B cell (primary cell): ENCODE results near the gene AADACL3. TPM values are rescaled to one million over a fixed set of nuclear protein-coding genes. Genes with fewer than 3 reads are reported as not detected.
"Not testable (repeated sequence)": the region's sequence is repeated elsewhere in the genome, so short reads cannot be mapped to it uniquely, and the experiment has no call there.

Experiments used
- ATAC-seq: fragments of 200-7000 bp; cut with Tn5 transposase; one replicate; pipeline ENCODE4 v1.10.0; 2021; ENCODE audit warnings: low read depth, mild to moderate bottlenecking, moderate number of reproducible peaks, moderate library complexity
- CTCF ChIA-PET: fragments of 350-600 bp; sonication (Branson Sonifier 250); formaldehyde crosslinking; loops from one replicate; lab custom pipeline; 2021; ENCODE audit warnings: antibody characterized with exemption, inconsistent platforms; lab: Charles Lee
- POLR2A ChIA-PET: fragments of 350-600 bp; sonication (Branson Sonifier 250); formaldehyde crosslinking; loops from one replicate; lab custom pipeline; 2021; ENCODE audit warnings: antibody characterized with exemption; lab: Charles Lee
- DNase-seq: peaks from one replicate; pipeline ENCODE4 v3.0.0; 2013
- H2AFZ ChIP-seq: 2 replicates; pipeline ENCODE4 v1.6.1; 2012; ENCODE audit warnings: mild to moderate bottlenecking, low read depth, low read length; ENCODE audit not compliant: insufficient read depth, poor library complexity, severe bottlenecking
- H3K27ac ChIP-seq, 2 donors: 1 replicate in 1 of 2; 2 replicates in 1 of 2; pipeline ENCODE4 v1.5.1; 2012 to 2013; ENCODE audit warnings: low read length in 2 of 2, mild to moderate bottlenecking in 2 of 2, moderate library complexity in 1 of 2
- H3K27me3 ChIP-seq, 4 experiments: fragments of 200-600 bp in 1 of 4; sonication (generic) in 1 of 4; replicated peaks in 1 of 4; 1 replicate in 2 of 4; 2 replicates in 2 of 4; pipeline versions ENCODE4 v1.6.1 to v1.7.0; 2013 to 2016; ENCODE audit warnings: low read length in 3 of 4, mild to moderate bottlenecking in 2 of 4, mixed read lengths in 1 of 4, moderate library complexity in 1 of 4; ENCODE audit not compliant: insufficient read depth in 4 of 4, control insufficient read depth in 3 of 4; ENCODE audit errors: control extremely low read depth in 1 of 4
- H3K36me3 ChIP-seq, 2 experiments: replicated peaks in 1 of 2; 1 replicate in 1 of 2; 2 replicates in 1 of 2; pipeline versions ENCODE4 v1.6.1 to v1.7.1; 2013; ENCODE audit warnings: low read length in 1 of 2; ENCODE audit not compliant: insufficient read depth in 2 of 2, control insufficient read depth in 1 of 2; ENCODE audit errors: control extremely low read depth in 1 of 2, extremely low read depth in 1 of 2
- H3K4me1 ChIP-seq, 2 donors: fragments of 200-600 bp in 1 of 2; sonication (generic) in 1 of 2; 1 replicate in 1 of 2; 2 replicates in 1 of 2; pipeline versions ENCODE4 v1.5.1 to v1.6.1; 2013 to 2017; ENCODE audit warnings: low read length in 2 of 2; ENCODE audit not compliant: control insufficient read depth in 2 of 2, insufficient read depth in 2 of 2
- H3K4me2 ChIP-seq: replicated peaks from 2 replicates; pipeline ENCODE3; 2012; ENCODE audit warnings: mild to moderate bottlenecking, low read depth, low read length; ENCODE audit not compliant: poor library complexity, severe bottlenecking
- H3K4me3 ChIP-seq, 5 experiments: fragments of 200-600 bp in 1 of 5; sonication (generic) in 1 of 5; 1 replicate in 3 of 5; 2 replicates in 2 of 5; pipeline versions ENCODE4 v1.5.1 to v1.7.0; 2011 to 2016; ENCODE audit warnings: low read length in 4 of 5, mild to moderate bottlenecking in 4 of 5, low read depth in 2 of 5, control low read depth in 1 of 5, moderate library complexity in 1 of 5; ENCODE audit not compliant: insufficient read depth in 1 of 5; ENCODE audit errors: control extremely low read depth in 1 of 5, extremely low read depth in 1 of 5
- H3K79me2 ChIP-seq: fragments of 200-600 bp; sonication (generic); one replicate; pipeline ENCODE4 v1.6.0; 2016; ENCODE audit warnings: low read length; ENCODE audit not compliant: control insufficient read depth, insufficient read depth
- H3K9ac ChIP-seq: fragments of 200-600 bp; sonication (generic); 2 replicates; pipeline ENCODE4 v1.6.1; 2017; ENCODE audit warnings: mild to moderate bottlenecking, low read length, moderate library complexity
- H3K9me3 ChIP-seq, 3 donors: one replicate each; pipeline versions ENCODE4 v1.6.1 to v1.7.1; 2013; ENCODE audit warnings: low read length in 2 of 3; ENCODE audit not compliant: control insufficient read depth in 2 of 3, insufficient read depth in 1 of 3; ENCODE audit errors: control extremely low read depth in 1 of 3
- H4K20me1 ChIP-seq: 2 replicates; pipeline ENCODE4 v1.6.0; 2012; ENCODE audit warnings: mild to moderate bottlenecking, low read length; ENCODE audit not compliant: insufficient read depth, control insufficient read depth, poor library complexity, severe bottlenecking
- H3K27ac Mint-ChIP-seq: one replicate; pipeline ENCODE4 v1.8.0; 2021; ENCODE audit warnings: mixed read lengths
- H3K27me3 Mint-ChIP-seq: one replicate; pipeline ENCODE4 v1.8.0; 2021; ENCODE audit warnings: mixed read lengths
- H3K4me1 Mint-ChIP-seq: one replicate; pipeline ENCODE4 v1.8.0; 2021; ENCODE audit warnings: mixed read lengths
- H3K4me3 Mint-ChIP-seq: one replicate; pipeline ENCODE4 v1.8.0; 2021; ENCODE audit warnings: mixed read lengths
- H3K9me3 Mint-ChIP-seq: one replicate; pipeline ENCODE4 v1.8.0; 2022; ENCODE audit warnings: mixed read lengths; ENCODE audit not compliant: insufficient read depth
- CTCF ChIP-seq: fragments of 200-600 bp; IDR thresholded peaks from one replicate; pipeline ENCODE4 v1.8.0; 2022; ENCODE audit warnings: antibody characterized with exemption, mild to moderate bottlenecking
- EZH2 ChIP-seq: IDR thresholded peaks from 2 replicates; pipeline ENCODE4 v1.6.1; 2012; ENCODE audit warnings: borderline replicate concordance, low read depth, mild to moderate bottlenecking, moderate library complexity, low read length; ENCODE audit not compliant: insufficient read depth, poor library complexity, severe bottlenecking
- WGBS: methylation state at CpG from one replicate; pipeline ENCODE4 v1.1.5; 2013; ENCODE audit warnings: missing lambda C conversion rate; ENCODE audit not compliant: insufficient coverage; 5-methylcytosine and 5-hydroxymethylcytosine counted together
- intact Hi-C: fragments of 100-400 bp; cut with micrococcal nuclease; formaldehyde crosslinking; loops from one replicate; pipeline ENCODE4 v1.10.0; 2022
- polyA plus RNA-seq: library from polyadenylated mRNA; depleted of rRNA; stranded (reverse); fragments of >200 nt; gene quantifications from 2 replicates; pipeline ENCODE4 v1.2.3, GENCODE V29; 2012
- total RNA-seq, 2 donors: library from RNA; stranded (reverse); fragments of 120-200 nt in 1 of 2; gene quantifications; 1 replicate in 1 of 2; 2 replicates in 1 of 2; pipeline versions ENCODE4 v1.2.3 to v1.2.4, GENCODE V29; 2013 to 2022

AADACL3 gene
- total and polyA plus RNA-seq, 2 donors (not counting 1 experiment from before 2014, with no cell fraction given): not detected

DNA sequence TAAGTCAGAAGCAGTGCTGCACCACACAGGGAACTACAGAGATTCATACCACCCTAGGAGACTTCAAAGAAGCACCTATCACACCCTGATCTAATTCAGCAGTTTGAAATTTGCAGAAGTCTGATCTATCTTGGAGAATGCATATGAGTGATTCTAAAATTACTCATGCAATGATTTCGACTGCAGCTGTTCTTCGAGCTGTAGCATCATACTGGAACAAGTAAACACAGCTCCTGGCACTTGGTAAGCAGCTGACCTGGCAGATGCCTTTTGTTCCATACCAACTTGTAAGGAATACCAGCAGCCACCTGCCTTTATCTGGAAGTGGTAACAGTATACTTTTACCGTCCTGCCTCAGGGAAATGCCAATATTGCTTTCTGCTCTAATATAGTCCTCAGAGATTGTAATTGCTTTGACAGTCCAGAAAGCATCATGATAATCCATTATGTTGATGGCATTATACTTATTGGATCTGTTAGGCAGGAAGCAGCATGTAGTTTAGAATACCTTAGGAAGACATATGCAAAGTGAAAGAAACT lies 46.3 kb upstream of the AADACL3 start:
- no peaks in the 10 kb centered on the region for H3K4me1 Mint-ChIP-seq
- Histone ChIP-seq H3K27me3 (peaks cover 0 to 3% (median 2%) of the 10 kb centered on the region in 4 experiments), H3K36me3 (no peaks in the 10 kb centered on the region), H3K4me1 (no peaks in the 10 kb centered on the region), H3K27ac (no peak overlapping the region), H4K20me1 (no peaks in the 10 kb centered on the region), H3K4me3 (no peak overlapping the region), H3K4me2 (no peak overlapping the region), H3K9ac (no peak overlapping the region), H2AFZ (no peak overlapping the region), H3K79me2 (no peaks in the 10 kb centered on the region), H3K9me3 (peaks cover 2 to 7% (median 4%) of the 10 kb centered on the region in 3 donors)
- ATAC-seq (no peak), DNase-seq (no peak)
- no peak overlapping the region for H3K27ac Mint-ChIP-seq
- H3K9me3 Mint-ChIP-seq: peaks cover 5% of the 10 kb centered on the region
- 90% methylated on average over 3 of the region's 3 CpGs for WGBS
- ChIA-PET POLR2A (no interaction called here), CTCF (interaction anchor here (4.1 kb wide), 1 partner anchor 11 kb away, joined by 26 read pairs; no protein-coding TSS in a partner anchor)
- H3K4me3 Mint-ChIP-seq: no peak overlapping the region
- intact Hi-C loops: no loop called here
- TF ChIP-seq CTCF: no peak
- no peak for TF ChIP-seq EZH2
- peaks cover 27% of the 10 kb centered on the region for H3K27me3 Mint-ChIP-seq

DNA sequence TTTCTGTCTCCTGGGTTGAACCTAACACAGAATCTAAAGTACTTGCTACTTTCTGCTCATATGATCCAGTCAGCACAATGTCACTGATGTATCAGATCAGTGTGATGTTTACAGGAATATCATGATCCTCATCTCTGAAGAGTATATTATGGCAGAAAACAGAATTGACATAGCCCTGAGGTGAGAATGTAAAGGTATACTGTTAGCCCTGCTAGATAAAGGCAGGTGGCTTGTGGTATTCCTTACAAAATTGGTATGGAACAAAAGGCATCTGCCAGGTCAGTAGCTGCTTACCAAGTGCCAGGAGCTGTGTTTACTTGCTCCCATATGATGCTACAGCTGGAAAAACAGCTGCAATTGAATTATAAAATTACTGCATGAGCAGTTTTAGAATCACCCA lies 41.6 kb upstream of the AADACL3 start:
- H3K79me2 ChIP-seq: no peaks in the 10 kb centered on the region
- H3K27ac ChIP-seq: no peak overlapping the region
- no peaks in the 10 kb centered on the region for H4K20me1 ChIP-seq
- no peak overlapping the region for H3K4me2 ChIP-seq
- H3K27ac Mint-ChIP-seq: no peak overlapping the region
- H3K36me3 ChIP-seq: no peaks in the 10 kb centered on the region
- no peak overlapping the region for H3K4me3 Mint-ChIP-seq
- intact Hi-C loops: no loop called here
- H3K27me3 Mint-ChIP-seq: peaks cover 54% of the 10 kb centered on the region
- H2AFZ ChIP-seq: no peak overlapping the region
- no peaks in the 10 kb centered on the region for H3K4me1 ChIP-seq
- TF ChIP-seq CTCF (no peak), EZH2 (no peak)
- H3K9ac ChIP-seq: no peak overlapping the region
- ChIA-PET CTCF (no interaction called here), POLR2A (no interaction called here)
- peaks cover 0 to 5% (median 0%) of the 10 kb centered on the region in 3 donors for H3K9me3 ChIP-seq
- no peaks in the 10 kb centered on the region for H3K4me1 Mint-ChIP-seq
- ATAC-seq (no peak), DNase-seq (no peak)
- H3K4me3 ChIP-seq: no peak overlapping the region
- peaks cover 0 to 3% (median 2%) of the 10 kb centered on the region in 4 experiments for H3K27me3 ChIP-seq
- no peaks in the 10 kb centered on the region for H3K9me3 Mint-ChIP-seq

- H3K4me3 Mint-ChIP-seq, H3K36me3 ChIP-seq, H3K79me2 ChIP-seq, H3K9me3 ChIP-seq, H3K4me3 ChIP-seq, H3K27me3 ChIP-seq, DNase-seq, H3K4me1 Mint-ChIP-seq, POLR2A ChIA-PET, H4K20me1 ChIP-seq, H3K4me1 ChIP-seq, H3K27ac Mint-ChIP-seq, CTCF ChIA-PET, H3K9ac ChIP-seq, ATAC-seq, H3K27ac ChIP-seq, H2AFZ ChIP-seq, H3K4me2 ChIP-seq, intact Hi-C loops, H3K9me3 Mint-ChIP-seq: not testable (repeated sequence)
- peaks cover 53% of the 10 kb centered on the region for H3K27me3 Mint-ChIP-seq
- 92% methylated on average over 4 of the region's 4 CpGs for WGBS
Observed at GRCh38 chr1:12676122-12676521, 39.8 kb upstream of the AADACL3 start.
